Parathyroid adenoma (tissue), 2 donors: Measurements from ENCODE around the gene MSMB.

Source experiments
- H2AFZ ChIP-seq: fragments of 300-600 bp; sonication (generic); one replicate; pipeline ENCODE4 v1.7.0; 2017; ENCODE audit warnings: antibody characterized with exemption, mild to moderate bottlenecking
- H3K27ac ChIP-seq: fragments of 300-600 bp; sonication (generic); one replicate; pipeline ENCODE4 v1.7.0; 2017
- H3K27me3 ChIP-seq: fragments of 300-600 bp; sonication (generic); one replicate; pipeline ENCODE4 v1.7.0; 2017; ENCODE audit warnings: low read length; ENCODE audit not compliant: control insufficient read depth, insufficient read depth
- H3K36me3 ChIP-seq: fragments of 300-600 bp; sonication (generic); one replicate; pipeline ENCODE4 v1.7.0; 2017; ENCODE audit warnings: low read length; ENCODE audit not compliant: control insufficient read depth, insufficient read depth
- H3K4me1 ChIP-seq: fragments of 300-600 bp; sonication (generic); one replicate; pipeline ENCODE4 v1.7.0; 2017; ENCODE audit warnings: control low read depth
- H3K4me2 ChIP-seq: fragments of 300-600 bp; sonication (generic); one replicate; pipeline ENCODE4 v1.7.0; 2017; ENCODE audit warnings: low read length
- H3K4me3 ChIP-seq: fragments of 300-600 bp; sonication (generic); one replicate; pipeline ENCODE4 v1.7.0; 2017; ENCODE audit warnings: low read depth, low read length
- H3K79me2 ChIP-seq: fragments of 300-600 bp; sonication (generic); one replicate; pipeline ENCODE4 v1.7.0; 2017; ENCODE audit warnings: control low read depth
- H3K9ac ChIP-seq: fragments of 300-600 bp; sonication (generic); one replicate; pipeline ENCODE4 v1.7.0; 2017; ENCODE audit warnings: mild to moderate bottlenecking
- H3K9me3 ChIP-seq: fragments of 300-600 bp; sonication (generic); one replicate; pipeline ENCODE4 v1.7.0; 2017; ENCODE audit warnings: low read length; ENCODE audit not compliant: control insufficient read depth
- CTCF ChIP-seq: fragments of 300-600 bp; sonication (generic); IDR thresholded peaks from one replicate; pipeline ENCODE4 v1.7.0; 2017; ENCODE audit warnings: antibody characterized with exemption, mild to moderate bottlenecking
- donor health status: primary hyperparathyroidism.

Gene MSMB

GRCh38 chr10:46048152-46048551 is 2.1 kb upstream of the MSMB start:
- Histone ChIP-seq H3K4me2 (no peak overlapping the region), H3K27me3 (no peaks in the 10 kb centered on the region), H2AFZ (no peak overlapping the region), H3K27ac (no peak overlapping the region), H3K9me3 (no peaks in the 10 kb centered on the region), H3K9ac (no peak overlapping the region), H3K79me2 (no peaks in the 10 kb centered on the region), H3K4me3 (no peak overlapping the region), H3K36me3 (no peaks in the 10 kb centered on the region), H3K4me1 (no peaks in the 10 kb centered on the region)
- no peak for TF ChIP-seq CTCF

DNA sequence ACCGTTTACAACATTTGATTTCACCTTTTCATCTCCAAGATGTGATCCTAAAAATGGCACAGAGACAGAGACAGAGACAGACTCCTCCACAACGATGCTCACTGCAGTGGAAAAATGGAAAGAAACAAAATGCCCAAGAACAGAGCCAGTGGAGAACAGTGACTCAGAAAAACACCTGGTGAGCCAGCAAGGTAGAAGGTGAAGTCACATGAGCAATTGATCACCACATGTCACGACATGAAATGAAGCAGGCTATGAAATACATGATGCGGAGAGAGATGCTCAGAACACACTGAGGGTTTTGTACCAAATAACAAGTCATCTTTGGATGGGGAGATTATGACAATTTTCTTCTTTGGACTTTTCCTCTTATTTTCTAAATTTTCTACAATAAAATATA is 3.5 kb downstream of the MSMB start:
- Histone ChIP-seq H3K4me1 (no peaks in the 10 kb centered on the region), H3K36me3 (no peaks in the 10 kb centered on the region), H3K4me3 (no peak overlapping the region), H3K9me3 (no peaks in the 10 kb centered on the region), H2AFZ (no peak overlapping the region), H3K4me2 (no peak overlapping the region), H3K27ac (no peak overlapping the region), H3K79me2 (no peaks in the 10 kb centered on the region), H3K9ac (no peak overlapping the region), H3K27me3 (no peaks in the 10 kb centered on the region)
- TF ChIP-seq CTCF: no peak

DNA sequence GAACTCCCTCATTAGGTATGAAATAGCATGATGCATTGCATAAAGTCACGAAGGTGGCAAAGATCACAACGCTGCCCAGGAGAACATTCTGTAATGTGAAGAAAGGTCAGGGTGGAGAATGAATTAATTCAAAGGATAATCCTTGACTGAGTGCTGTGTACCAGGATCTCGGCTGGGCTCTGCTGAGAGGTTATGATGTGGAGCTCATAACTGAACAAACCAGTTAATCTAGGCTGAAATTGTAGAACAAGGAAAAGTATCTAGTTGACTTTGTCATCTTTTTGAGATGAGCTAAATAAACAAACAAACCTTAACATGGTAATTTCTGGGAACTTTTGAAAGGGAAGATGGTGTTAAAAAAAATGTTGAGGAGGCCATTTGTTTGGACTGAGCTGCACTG is 6.1 kb downstream of the MSMB start:
- Histone ChIP-seq H3K36me3 (no peaks in the 10 kb centered on the region), H3K9ac (no peak overlapping the region), H3K9me3 (no peaks in the 10 kb centered on the region), H3K79me2 (no peaks in the 10 kb centered on the region), H3K27ac (no peak overlapping the region), H3K4me1 (no peaks in the 10 kb centered on the region), H3K4me3 (no peak overlapping the region), H3K4me2 (no peak overlapping the region), H3K27me3 (no peaks in the 10 kb centered on the region), H2AFZ (no peak overlapping the region)
- no peak for TF ChIP-seq CTCF

- H3K9me3 ChIP-seq: no peaks in the 10 kb centered on the region
- no peaks in the 10 kb centered on the region for H3K79me2 ChIP-seq
- no peak for TF ChIP-seq CTCF
- no peaks in the 10 kb centered on the region for H3K36me3 ChIP-seq
- H3K4me3 ChIP-seq: no peak overlapping the region
- H3K9ac ChIP-seq: no peak overlapping the region
- no peak overlapping the region for H3K4me2 ChIP-seq
- no peaks in the 10 kb centered on the region for H3K27me3 ChIP-seq
- H2AFZ ChIP-seq: no peak overlapping the region
- H3K4me1 ChIP-seq: no peaks in the 10 kb centered on the region
- no peak overlapping the region for H3K27ac ChIP-seq
These were observed 8.8 kb downstream of the MSMB start for GRCh38 chr10:46037107-46037825.
